HG03520 (cell line): ENCODE data around the gene FAM3A.
"Not testable (repeated sequence)": the region's sequence is repeated elsewhere in the genome, so short reads cannot be mapped to it uniquely, and the experiment has no call there.

Source experiments
- ATAC-seq: cut with Tn5 transposase; IDR thresholded peaks from one replicate; pipeline ENCODE4 v1.9.1; 2021; ENCODE audit warnings: mild to moderate bottlenecking, moderate library complexity; ENCODE audit not compliant: unreplicated experiment

FAM3A gene, protein sequence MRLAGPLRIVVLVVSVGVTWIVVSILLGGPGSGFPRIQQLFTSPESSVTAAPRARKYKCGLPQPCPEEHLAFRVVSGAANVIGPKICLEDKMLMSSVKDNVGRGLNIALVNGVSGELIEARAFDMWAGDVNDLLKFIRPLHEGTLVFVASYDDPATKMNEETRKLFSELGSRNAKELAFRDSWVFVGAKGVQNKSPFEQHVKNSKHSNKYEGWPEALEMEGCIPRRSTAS

DNA sequence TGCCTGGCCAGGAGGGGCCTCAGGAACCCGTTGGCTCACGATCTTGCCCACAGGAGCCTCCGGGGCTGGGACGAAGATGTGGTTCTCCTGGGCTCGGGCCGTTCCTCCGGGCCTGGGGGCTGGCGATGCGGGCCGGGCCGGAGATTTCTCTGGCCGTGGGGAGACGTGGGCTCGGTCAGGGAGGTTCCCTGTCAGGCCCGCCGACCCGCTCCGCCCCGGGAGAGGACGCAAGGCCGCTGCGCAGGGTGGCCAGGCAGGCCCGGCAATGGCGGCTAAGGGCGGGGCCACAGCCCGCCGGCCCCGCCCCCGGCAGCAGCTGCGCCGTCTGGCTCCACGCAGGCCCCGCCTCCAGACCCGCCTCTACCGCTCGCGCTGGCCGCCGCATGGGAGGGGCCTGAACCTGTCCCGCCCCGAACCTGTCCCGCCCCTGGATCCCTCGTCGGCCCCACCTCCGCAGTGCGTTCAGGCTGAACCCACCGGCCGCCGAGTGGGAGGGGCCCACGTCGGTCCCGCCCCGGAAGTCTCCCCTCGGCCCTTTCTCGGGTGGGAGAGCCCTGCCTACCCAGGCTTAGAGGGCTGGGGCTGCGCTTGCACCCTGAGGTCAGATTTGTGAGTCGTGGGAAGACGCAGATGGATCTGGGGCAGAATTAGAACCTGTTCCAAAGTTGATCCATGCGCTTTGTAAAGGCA, at the start of gene FAM3A:
Gene FAM3A (minus strand): TSS at position 267 of the 690 bp plus-strand sequence. CDS start 460 bp downstream, outside the sequence.
- peak; percentile 88 for ATAC-seq

DNA sequence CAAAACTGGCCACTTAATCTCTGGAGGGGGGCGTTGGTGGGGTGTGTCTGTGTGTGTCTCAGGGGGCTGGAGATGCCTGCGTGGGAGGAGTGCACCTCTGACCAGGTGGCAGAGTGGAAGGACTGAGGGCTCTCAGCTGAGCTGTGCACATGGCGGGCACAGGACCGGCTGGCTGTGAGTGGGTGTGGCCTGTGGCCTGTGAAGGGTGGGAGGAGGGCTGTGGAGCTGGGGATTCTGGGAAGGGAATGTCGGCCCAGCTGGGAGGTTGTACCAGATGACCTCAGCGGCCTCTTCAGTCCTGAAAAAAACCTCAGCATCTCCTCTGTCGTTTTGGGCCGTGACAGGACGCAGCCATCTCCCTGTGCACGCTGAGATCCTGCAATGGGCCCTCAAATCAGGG, 46.3 kb upstream of the FAM3A start:
- not testable (repeated sequence) for ATAC-seq

DNA sequence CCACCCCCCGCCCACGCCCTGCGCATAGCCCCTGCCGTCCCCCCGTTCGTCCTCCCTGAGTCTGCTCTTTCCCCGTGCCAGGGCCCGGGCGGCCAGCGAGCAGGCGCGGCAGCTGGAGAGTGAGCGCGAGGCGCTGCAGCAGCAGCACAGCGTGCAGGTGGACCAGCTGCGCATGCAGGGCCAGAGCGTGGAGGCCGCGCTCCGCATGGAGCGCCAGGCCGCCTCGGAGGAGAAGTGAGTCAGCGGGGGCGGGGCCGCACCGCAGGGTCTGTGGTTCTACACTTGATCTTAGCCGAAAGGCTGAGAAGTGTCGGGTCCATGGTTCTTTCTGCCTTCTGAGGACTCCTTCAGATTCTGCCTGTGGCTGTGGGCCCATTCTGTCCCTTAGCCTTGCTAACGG, 44.3 kb upstream of the FAM3A start:
- not testable (repeated sequence) for ATAC-seq

DNA sequence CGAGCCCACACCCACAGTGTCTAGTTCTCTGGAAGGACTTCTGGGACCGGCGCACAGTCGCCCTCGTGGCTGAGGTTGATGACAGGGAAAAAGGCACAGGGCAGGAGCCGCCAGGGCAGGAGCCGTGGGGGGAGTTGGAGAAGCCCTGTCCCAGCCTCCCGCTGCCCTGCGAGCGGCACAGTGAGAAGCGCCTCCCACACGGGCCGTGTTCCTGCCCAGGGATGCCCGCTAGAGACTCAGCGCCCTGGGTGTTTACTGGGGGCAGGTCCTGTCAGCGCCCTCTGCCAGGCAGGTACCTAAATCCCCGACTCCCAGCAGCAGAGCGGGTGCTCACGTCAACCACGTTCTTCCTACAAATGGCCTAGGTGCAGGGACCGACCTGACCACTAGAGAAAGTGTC, 42.9 kb upstream of the FAM3A start:
- not testable (repeated sequence) for ATAC-seq

DNA sequence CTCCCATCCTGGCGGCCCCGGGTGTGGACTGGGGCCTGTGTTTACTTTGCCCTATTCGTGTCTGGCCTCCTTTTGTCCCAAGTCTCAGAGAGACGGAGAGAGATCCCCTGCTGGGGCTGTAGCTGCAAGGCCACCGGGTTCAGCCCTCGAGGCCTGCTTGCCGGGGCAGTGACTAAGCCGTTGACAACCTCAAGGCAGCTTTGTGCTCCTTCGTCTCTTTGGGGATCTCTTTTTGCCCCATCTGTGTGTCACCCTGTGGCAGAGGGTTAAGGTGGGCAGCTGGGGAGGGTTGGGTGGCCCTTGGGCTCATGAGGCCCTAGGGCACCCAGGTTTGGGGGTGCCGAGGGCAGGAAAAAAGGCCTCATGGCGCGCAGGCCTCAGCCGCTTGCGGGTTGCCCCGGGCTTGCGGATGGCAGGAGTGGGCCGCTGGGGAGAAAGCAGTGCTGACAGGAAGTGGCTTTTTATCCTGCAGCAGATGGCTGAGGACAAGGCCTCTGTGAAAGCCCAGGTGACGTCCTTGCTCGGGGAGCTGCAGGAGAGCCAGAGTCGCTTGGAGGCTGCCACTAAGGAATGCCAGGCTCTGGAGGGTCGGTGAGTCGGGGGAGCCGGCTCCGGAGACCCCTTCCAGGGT, 42.1 kb upstream of the FAM3A start:
- not testable (repeated sequence) for ATAC-seq

DNA sequence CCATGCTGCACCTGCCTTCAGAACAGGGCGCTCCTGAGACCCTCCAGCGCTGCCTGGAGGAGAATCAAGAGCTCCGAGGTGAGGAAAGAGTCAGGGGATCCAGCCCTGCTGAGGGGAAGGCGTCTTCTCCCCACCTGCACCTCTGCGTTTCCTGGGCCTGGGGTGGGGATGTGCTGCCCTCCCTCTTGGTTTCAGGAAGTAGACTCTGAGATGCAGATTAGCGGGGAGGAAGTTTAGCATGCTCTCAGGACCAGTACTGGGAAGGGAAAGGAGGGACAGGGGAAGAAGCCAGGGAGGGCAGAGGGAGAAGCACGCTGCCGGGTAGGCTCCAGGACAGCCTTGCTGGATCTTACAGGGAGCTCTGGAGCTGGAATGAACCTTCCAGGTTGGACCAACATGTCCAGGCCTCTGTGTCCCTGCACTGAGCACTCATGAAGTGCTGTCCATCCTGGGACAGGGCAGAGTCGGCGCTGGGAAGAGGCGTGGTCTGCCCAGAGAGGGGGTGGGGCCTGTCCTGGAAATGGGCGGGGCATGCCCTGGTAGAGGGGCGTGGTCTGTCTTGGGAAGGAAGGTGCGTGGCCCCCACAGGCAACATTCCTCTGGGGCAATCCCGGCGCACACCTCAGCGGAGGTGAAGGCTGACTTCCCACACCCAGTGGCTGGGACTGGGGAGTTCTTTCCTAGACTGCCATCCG, 36.2 kb upstream of the FAM3A start:
- ATAC-seq: not testable (repeated sequence)

DNA sequence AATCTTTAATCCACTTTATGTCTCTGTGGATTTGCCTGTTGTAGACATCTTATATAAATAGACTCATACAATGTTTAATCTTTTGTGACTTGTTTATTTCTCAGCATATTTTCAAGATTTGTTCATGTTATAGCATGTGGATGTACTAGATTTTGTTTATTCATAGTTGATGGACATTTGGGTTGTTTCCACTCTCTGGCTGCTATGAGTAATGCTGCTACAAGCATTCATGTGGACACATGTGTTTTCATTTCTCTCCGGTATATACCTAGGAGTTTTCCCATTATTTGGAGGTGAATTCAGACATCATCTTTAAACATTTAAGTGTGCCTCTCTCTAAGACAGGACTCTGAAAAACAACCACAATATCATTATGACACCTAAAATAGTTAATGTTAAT, 33.7 kb upstream of the FAM3A start:
- ATAC-seq: no peak

DNA sequence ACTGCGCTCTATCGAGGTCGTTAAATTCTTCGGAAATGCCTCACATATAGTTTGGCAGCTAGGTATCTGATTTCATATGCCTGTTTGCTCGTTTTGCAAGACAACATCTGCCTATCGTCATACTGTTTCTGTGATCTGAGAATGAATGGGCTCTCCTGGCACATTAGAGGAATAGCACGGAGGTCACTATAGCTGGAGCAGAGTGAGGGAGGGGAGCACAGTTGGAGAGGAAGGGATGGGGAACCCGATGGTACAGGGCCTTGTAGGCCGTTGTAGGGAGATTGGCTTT, 31.9 kb upstream of the FAM3A start:
- no peak for ATAC-seq

DNA sequence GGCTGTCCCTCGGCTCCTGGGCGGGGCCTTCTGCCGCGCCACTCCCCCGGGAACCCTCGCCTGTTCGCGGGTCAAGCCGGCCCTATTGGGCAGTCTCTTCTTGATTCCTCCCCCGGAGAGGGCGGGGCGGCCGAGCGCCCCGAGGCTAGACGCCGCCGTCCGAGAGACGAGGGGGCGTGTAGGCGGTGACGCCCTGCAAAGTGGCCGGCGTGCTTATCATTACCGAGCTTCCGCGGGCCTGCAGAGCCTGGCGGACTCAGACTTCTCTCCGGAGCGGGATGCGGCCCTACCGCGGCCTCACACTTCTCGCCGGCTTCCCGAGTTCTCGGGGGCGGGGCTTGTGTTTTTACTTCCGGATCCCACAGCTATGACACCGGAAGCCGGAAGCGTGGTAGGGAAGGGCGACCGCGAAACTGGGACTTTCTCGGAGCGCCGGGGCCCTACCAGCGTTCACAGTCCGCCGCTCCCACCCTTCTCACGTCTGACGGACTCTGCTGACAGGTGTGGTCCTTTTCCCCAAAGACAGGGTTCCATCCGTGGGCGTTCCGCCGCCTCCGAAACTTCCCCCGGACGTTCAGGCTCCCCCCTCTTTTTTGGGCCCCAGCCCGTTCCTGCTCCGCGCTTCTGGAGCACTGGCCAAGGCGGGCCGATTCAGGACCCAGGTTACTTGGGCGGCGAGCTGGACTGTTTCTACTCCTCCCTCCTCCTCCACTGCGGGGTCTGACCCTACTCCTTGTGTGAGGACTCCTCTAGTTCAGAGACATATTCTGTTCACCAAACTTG, 31.4 kb upstream of the FAM3A start, which contains the start of gene IKBKG:
Gene IKBKG (plus strand): TSS at position 376 of the 783 bp plus-strand sequence. CDS start 4,383 bp downstream, outside the sequence.
- ATAC-seq: peak; percentile 79

DNA sequence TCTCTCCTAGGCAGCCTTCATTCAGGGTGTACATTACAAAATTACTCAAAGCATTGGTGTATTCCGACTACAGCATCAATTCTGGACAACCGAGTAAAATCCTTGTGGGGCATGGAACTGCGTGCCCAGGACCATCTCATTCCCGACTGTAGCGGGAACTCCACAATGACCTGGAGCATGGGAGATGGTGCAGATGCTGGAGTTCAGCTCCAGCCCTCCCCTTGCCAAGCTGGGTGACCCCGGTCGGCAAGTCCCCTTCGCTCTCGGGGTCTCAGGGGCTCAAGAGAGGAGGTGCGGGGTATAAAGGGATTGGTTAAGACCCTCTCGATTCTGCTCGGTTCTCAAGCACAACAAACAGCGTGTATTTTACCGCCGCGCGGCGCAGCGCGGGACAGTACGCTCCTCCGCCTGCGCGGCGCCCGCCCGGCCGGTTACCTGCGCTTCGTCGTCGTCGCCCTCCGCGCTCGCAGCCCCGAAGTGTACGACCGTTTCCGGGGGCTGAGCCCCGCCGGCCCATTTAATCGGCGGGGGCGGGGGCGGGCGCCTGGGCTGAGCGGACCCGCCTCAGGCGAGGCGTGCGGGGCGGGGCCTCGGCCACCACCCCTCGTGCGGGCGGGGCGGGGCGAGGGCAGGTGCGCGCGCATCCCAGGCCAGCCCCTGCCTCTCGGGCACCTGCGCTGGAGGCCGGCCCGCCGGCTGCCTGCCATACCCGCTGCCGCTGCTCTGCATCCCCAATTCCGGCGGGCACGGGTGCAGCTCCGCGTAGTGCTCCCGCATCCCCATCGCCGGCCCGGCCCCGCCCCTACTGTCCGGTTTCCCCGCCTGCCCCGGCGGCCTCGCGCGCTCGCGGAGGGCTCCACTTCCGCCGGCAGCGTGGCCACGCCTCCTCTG, 30.6 kb upstream of the FAM3A start, which contains the start of gene G6PD:
Gene G6PD (minus strand): TSS at position 493 of the 891 bp plus-strand sequence. CDS start 691 bp downstream, outside the sequence.
- peak; percentile 31 for ATAC-seq

DNA sequence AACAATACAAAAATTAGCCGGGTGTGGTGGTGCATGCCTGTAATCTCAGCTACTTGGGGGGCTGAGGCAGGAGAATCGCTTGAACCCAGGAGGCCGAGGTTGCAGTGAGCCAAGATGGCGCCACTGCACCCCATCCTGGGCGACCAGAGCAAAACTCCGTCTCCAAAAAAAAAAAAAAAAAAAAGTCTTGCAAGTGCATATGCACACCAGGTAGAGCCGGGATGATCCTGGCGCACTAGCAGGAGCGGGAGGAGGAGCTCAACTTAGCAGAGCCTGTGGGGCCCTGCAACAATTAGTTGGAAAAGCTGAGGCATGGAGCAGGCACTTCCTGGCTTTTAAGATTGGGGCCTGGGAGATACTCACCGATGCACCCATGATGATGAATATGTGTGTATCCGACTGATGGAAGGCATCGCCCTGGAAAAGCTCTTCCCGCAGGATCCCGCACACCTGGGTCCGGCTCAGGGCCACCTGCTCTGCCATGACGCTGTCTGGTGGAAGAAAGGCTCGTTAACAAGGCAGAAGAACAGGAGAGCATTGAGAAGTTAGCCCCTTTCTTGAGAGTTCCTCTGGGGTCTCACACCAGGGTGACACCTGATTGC, 29.7 kb upstream of the FAM3A start:
- no peak for ATAC-seq

DNA sequence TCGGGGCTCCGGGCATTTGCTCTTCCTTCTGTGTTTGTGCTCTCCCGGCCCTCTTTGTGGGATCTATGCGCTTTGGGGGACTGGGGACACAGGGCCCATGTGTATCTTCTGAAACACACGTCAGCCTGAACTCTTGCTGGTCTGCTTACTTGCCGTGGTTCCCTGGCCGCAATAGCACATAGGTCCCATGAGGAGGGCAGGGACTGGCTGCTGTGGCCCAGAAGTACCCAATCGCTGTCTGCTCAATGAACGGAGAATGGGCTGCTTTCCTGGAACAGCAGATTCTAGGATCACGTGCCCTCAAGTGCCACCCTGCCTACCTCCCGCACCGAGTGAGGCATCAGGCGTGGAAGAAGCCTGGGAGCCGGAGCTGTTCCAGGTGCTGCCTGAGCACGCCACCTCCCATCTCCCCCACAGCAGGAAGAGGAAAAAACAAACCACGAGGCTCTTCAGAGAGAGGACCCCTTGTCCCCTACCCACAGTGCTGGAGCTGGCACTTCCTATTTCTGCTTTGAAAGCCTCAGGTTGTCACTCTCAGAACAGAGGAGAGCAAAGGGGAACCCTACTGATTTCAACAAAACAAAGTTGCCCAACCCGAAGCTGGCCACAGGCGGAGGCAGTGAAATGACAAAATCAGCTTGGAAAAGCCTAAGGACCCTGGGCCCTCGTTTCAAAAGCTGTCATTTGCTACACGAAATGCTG, 26.8 kb upstream of the FAM3A start:
- ATAC-seq: no peak

DNA sequence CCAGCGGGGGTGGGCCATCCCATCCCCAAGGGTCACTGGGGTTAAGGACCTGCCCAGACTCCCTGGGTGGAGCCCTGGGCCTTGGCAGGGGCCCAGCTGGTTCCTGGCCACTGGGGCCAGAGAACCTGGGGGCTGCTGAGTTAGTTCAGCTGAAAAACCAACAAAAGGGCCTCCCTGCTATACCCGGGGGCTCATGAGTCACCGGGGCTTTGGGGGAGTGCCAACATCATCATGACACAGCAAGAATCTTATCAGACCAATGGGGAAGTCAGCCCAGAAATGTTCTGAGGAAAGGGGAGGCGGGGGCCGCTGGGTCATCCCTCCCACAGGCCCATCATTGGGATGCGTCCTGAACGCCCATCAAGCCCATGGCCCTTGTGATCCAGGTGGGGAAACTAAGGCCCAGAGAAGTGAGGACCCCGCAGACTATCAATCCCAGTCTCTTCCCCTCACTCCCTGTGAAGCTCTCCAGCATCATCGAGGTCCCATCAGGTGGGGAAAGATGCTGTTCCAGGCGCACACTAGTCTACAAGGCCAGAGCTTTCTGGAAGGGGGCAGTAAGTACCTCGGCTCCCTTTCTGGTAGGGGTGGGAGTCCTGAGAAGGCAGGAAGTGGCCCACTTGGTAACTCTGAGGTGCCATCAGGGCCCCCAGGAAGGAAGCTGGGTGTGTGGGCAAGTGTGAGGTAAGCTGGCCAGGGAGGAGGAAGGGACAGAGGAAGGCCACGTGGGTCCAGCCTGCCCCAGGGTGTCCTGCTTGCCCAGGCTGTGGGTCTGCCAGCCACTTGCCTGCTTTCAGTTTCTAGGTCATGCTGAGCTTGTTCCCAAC, 26.1 kb upstream of the FAM3A start:
- no peak for ATAC-seq

DNA sequence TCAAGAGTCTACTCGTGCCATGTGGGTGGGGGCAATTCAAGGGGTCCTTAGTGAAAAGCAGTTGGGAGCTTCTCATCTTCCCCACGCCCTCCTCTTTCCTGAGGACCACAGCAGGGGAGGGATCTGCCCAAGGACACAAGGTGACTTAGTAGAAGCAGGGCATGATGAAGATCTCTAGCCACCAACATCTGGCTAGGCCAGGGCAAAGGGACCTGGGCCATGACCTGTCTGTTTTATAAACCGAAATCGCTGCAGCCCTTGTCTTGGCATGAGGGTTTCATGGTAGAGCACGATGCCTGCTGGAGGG, 25.5 kb upstream of the FAM3A start:
- ATAC-seq: no peak

DNA sequence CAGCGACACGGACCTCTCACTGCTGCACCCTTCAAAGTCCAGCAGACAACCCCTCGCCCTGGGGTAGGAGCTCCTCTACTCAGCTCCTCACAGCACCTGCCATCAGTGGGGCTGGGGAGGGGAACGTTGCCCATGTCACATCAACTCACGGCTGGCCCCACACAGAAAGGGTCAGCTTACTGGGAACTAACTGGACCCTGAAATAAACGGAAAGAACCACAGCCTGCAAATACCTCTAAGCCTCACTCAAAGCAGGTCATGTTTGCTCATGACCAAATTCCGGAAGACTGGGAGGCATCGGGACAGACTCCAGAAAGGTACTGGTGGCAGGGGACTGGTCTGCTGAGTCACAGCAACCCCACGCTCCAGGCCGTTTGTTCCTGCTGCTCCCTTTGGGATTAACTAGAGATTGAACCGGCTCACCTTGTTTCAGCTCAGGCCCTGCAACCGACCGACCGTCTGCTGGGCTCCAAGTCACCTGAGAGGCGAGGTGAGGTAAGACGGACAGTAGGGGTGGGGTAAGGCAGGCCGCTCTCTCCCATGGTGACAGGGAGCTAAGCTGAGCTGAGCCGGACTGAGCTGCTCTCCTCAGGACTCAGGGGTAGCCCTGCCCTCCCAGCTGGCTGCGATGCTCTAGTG, 25.0 kb upstream of the FAM3A start:
- ATAC-seq: no peak

DNA sequence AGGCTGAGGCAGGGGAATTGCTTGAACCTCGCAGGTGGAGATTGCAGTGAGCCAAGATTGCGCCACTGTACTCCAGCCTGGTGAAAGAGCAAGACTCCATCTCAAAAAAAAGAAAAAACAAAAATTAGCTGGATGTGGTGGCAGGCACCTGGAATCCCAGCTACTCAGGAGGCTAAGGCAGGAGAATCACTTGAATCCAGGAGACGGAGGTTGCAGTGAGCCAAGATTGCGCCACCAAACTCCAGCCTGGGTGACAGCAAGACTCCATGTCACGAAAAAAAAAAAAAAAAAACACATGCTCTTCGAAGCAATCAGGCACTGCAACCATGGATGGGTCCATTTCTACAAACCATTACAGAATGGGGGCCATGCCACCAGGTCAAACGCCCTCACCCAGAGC, 24.3 kb upstream of the FAM3A start:
- ATAC-seq: not testable (repeated sequence)

DNA sequence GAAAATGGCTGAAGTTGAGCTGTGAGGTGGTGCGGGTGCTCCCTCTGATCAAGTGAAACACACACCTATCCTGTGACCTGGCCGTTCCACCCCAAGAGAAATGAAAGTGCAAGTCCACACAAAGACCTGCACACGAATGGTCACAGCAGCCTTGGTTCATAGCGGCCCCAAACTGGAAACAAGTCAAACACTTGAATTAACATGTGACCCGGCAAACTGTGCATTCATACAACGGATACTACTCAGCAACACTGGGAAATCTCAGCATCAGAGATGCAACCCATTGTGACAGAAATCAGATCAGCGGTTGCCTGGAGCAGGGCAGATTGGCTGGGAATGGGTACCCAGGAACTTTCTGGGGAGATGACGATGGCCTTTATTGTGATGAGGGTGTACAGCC, 23.0 kb upstream of the FAM3A start:
- ATAC-seq: no peak

DNA sequence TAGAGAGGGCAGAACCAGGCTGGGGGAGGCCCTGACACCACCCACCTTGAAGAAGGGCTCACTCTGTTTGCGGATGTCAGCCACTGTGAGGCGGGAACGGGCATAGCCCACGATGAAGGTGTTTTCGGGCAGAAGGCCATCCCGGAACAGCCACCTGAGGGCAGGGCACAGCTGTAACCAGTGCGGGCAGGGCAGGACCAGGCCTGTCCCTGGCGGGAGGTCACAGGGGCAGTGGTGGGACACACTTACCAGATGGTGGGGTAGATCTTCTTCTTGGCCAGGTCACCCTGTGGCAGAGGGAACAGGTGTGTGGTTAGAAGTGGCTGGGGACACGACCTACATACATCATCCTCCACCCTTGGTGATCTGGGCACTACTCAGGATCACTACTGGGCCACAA, 19.9 kb upstream of the FAM3A start:
- no peak for ATAC-seq
